Glutamatergic neuron (in vitro differentiated cells): ENCODE data around the gene MAJIN. TPM values are rescaled to one million over a fixed set of nuclear protein-coding genes. Genes with fewer than 3 reads are reported as not detected.

Source experiments
- DNase-seq: peaks from one replicate; pipeline ENCODE4 v3.0.0; 2022
- H3K27ac Mint-ChIP-seq: one replicate; pipeline ENCODE4 v1.8.0; 2020; ENCODE audit warnings: mild to moderate bottlenecking, mixed read lengths, inconsistent platforms; ENCODE audit not compliant: unreplicated experiment
- H3K27me3 Mint-ChIP-seq: one replicate; pipeline ENCODE4 v1.8.0; 2020; ENCODE audit warnings: mild to moderate bottlenecking, moderate library complexity, mixed read lengths, inconsistent platforms; ENCODE audit not compliant: unreplicated experiment
- H3K36me3 Mint-ChIP-seq: one replicate; pipeline ENCODE4 v1.8.0; 2020; ENCODE audit warnings: mild to moderate bottlenecking, mixed read lengths, inconsistent platforms; ENCODE audit not compliant: unreplicated experiment
- H3K4me1 Mint-ChIP-seq: one replicate; pipeline ENCODE4 v1.8.0; 2020; ENCODE audit warnings: mild to moderate bottlenecking, low read depth, mixed read lengths, inconsistent platforms; ENCODE audit not compliant: unreplicated experiment
- H3K4me3 Mint-ChIP-seq: one replicate; pipeline ENCODE4 v1.8.0; 2020; ENCODE audit warnings: mild to moderate bottlenecking, mixed read lengths, inconsistent platforms; ENCODE audit not compliant: unreplicated experiment
- H3K9me3 Mint-ChIP-seq: one replicate; pipeline ENCODE4 v1.8.0; 2020; ENCODE audit warnings: mild to moderate bottlenecking, moderate library complexity, mixed read lengths, inconsistent platforms; ENCODE audit not compliant: unreplicated experiment
- total RNA-seq: library from RNA; stranded (reverse); fragmentation: NEBNext Ultra II Directional; extraction: Animal tissue kit (Norgen Biotek cat#: 25700); gene quantifications from one replicate; pipeline ENCODE4 v1.2.1, GENCODE V29; 2021; ENCODE audit not compliant: unreplicated experiment
- TF ChIP-seq, protein P1 (sequence below): fragments of 200-600 bp; sonication (generic); IDR thresholded peaks from one replicate; pipeline ENCODE4 v1.5.0; 2021; ENCODE audit not compliant: partially characterized antibody, unreplicated experiment

MAJIN gene
- total RNA-seq, 1 donor from 2014 or later, result not detected

DNA sequence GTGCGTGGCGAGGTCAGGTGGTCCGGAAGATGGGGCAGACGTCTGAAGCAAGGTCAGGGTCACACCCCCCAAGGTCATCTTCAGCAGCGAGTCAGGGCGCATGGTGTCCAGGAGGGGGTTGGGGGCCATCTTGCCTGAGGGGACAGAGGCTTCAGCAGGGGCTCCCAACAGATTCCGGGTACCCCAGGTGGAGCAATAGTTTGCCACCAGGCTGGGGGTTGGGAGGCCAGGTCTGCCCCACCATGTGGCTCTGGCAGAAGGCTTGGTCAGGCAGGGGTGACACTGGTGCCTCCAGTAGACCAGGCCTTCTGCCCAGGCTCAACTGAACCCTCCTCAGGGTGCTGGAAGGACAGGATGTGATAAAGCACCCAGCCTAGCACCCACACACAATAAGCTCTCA lies 60.8 kb downstream of the MAJIN start:
- Mint-ChIP-seq H3K27me3 (peaks cover 8% of the 10 kb centered on the region), H3K4me3 (no peak overlapping the region), H3K9me3 (peaks cover 2% of the 10 kb centered on the region), H3K4me1 (peaks cover 1% of the 10 kb centered on the region), H3K27ac (no peak overlapping the region), H3K36me3 (no peaks in the 10 kb centered on the region)
- DNase-seq, result no peak
- TF ChIP-seq, protein P1, sequence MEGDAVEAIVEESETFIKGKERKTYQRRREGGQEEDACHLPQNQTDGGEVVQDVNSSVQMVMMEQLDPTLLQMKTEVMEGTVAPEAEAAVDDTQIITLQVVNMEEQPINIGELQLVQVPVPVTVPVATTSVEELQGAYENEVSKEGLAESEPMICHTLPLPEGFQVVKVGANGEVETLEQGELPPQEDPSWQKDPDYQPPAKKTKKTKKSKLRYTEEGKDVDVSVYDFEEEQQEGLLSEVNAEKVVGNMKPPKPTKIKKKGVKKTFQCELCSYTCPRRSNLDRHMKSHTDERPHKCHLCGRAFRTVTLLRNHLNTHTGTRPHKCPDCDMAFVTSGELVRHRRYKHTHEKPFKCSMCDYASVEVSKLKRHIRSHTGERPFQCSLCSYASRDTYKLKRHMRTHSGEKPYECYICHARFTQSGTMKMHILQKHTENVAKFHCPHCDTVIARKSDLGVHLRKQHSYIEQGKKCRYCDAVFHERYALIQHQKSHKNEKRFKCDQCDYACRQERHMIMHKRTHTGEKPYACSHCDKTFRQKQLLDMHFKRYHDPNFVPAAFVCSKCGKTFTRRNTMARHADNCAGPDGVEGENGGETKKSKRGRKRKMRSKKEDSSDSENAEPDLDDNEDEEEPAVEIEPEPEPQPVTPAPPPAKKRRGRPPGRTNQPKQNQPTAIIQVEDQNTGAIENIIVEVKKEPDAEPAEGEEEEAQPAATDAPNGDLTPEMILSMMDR, result no peak

DNA sequence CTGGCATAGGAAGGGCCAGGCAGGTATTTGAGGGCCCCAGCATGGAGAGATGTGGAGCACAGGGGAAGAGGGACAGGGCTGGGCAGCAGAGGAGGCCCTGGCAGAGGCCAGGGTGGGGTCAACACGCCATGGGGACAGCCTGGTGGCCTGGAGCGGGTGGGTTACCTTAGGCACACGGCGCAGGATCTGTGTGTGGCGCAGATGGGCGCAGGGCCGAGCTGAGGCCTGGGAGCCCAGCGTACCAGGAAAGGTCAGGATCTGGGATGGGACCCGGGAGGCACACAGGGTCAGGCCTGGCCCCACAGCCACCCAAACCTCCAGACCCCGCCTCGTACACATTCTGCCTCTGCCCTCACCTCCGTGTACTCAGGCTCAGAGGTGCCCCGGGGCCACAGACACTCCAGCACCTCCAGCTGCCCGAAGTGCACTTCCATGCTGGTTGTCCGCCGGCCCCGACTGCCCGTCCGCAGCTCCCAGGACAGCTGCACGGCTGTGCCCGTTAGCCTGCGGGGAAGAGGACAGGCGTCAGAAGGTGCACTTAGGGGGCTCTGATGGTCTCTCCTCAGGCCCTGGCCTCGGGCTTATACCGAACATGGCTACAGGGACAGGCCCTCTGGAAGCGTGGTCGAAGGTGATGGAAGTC lies 61.3 kb downstream of the MAJIN start:
- TF ChIP-seq, protein P1, result no peak
- H3K4me3 Mint-ChIP-seq, result no peak overlapping the region
- H3K36me3 Mint-ChIP-seq, result no peaks in the 10 kb centered on the region
- H3K27me3 Mint-ChIP-seq, result peaks cover 5% of the 10 kb centered on the region
- DNase-seq, result no peak
- H3K4me1 Mint-ChIP-seq, result no peaks in the 10 kb centered on the region
- H3K27ac Mint-ChIP-seq, result no peak overlapping the region
- peaks cover 2% of the 10 kb centered on the region for H3K9me3 Mint-ChIP-seq

DNA sequence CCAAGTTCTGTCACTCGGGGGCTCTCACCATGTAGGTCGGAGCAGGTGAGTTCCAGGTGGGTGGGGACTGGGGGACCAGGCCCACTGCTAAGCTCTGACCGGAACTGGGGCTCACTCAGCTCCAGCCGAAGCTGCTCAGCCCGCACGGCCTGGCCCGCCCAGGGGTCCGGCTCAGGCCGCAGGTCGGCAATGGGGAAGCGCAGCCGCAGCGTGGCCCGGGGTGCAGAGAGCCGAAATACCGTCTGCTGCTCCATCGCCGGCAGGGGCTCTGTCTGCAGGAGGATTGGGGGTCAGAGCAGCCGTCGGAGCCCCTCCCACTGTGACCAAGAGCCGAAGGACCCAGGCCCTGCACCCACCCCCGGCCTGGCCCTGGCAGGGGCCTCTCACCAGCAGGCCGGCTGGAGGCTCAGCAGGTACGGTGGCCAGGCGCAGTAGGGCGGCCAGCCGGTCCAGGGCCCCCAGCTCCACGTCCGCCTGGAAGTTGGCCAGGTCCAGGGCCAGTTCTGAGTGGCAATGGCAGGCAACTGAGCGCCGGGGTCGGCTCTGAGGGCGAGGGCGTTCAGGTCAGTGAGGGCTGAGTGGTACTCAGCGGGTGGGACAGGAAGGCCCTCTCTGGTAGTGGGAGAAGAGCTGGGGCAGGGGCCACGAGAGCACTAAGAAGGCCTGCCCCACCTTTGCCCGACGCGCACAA lies 62.1 kb downstream of the MAJIN start:
- Mint-ChIP-seq H3K27ac (no peak overlapping the region), H3K4me3 (no peak overlapping the region), H3K27me3 (peaks cover 5% of the 10 kb centered on the region), H3K4me1 (no peaks in the 10 kb centered on the region), H3K9me3 (peaks cover 2% of the 10 kb centered on the region), H3K36me3 (no peaks in the 10 kb centered on the region)
- DNase-seq, result no peak
- TF ChIP-seq, protein P1, result no peak

DNA sequence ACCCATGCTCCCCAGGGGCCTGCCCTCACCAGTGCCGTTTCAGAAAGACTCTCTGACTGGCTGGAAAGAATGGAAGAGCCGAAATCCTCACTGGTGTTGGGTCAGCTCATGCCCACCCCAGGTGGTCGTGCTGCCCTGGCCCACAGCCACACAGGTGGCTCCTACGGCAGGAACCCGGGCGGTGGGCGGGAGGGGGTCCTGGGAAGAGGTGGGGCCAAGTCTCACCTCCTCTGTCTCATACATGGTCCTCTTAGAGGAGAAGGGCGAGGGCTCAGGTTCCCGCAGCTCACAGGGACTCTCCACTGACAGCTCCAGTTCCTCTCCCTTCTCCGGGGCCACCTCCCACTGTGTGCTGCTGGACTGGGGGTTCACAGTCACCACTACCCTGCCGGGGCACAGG lies 63.1 kb downstream of the MAJIN start:
- no peak for DNase-seq
- Mint-ChIP-seq H3K27me3 (peaks cover 5% of the 10 kb centered on the region), H3K9me3 (peaks cover 2% of the 10 kb centered on the region), H3K36me3 (no peaks in the 10 kb centered on the region), H3K4me1 (no peaks in the 10 kb centered on the region), H3K27ac (no peak overlapping the region), H3K4me3 (no peak overlapping the region)
- TF ChIP-seq, protein P1, result no peak

DNA sequence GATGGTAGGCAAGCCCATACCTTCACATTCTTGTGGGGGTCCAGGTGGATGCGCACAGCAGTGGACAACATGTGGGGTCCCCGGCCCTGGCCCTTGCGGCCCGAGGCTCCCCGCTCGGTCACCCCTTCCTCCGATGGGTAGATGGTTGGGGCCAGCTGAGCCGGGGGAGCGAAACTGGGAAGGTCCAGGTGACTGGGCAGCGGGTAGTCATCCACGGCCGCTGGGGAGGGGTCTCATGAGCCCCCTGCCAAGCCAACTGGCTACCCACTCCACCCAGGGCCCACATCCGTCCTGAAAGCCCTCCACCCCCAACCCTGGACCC lies 65.6 kb downstream of the MAJIN start:
- no peak overlapping the region for H3K27ac Mint-ChIP-seq
- peaks cover 6% of the 10 kb centered on the region for H3K9me3 Mint-ChIP-seq
- no peak for DNase-seq
- H3K4me3 Mint-ChIP-seq, result no peak overlapping the region
- H3K36me3 Mint-ChIP-seq, result no peaks in the 10 kb centered on the region
- TF ChIP-seq, protein P1, result no peak
- H3K4me1 Mint-ChIP-seq, result no peaks in the 10 kb centered on the region
- peaks cover 1% of the 10 kb centered on the region for H3K27me3 Mint-ChIP-seq
